ENCODE measurements around the gene TPM4. TPM values are rescaled to one million over a fixed set of nuclear protein-coding genes. Genes with fewer than 3 reads are reported as not detected.

Gene TPM4
- polyA plus RNA-seq, 3 donors, result 144 to 170 (median 146) TPM

DNA sequence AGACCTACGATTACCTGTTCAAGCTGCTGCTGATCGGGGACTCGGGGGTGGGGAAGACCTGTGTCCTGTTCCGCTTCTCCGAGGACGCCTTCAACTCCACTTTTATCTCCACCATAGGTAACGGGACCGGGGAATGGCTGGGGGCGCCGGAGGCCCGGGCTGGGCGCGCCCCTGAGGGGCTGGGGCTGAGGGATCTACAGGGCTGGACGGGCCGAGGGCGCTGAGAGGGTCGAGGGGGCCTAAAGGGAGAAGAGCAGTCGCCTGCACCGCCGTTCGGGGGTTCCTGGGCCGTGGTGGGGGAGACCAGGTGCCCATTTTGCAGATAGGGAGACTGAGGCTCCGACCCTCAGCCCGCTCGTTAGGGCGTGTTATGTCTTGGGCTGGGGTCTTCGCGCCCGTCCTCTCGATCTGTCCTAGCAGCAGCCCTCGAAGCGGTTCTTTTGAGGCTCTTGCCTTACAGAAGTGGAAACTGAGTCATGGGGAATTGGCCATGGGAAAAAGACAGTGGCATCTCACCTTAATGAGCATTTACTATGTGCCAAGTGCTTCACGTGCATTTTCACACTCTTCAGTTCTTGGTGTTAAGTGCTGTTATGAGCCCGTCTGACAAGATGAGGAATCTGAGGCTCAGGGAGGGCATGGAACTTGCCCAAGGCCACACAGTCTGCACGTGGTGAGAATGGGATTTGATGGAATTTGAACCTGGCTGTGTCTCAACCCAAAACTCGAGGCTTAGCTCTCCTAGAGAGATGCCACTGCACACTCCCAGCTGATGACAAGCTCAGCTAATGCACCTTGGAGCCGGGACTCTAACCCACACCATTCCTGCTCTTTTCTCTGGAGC is 35.8 kb downstream of the TPM4 start:
- Histone ChIP-seq H3K9me3 (replicated peaks in 1 of 2; ENCODE audit: control insufficient read depth in 1 of 2, insufficient read depth in 1 of 2, low read length in 2 of 2) (no peaks in the 10 kb centered on the region), H4K20me1 (ENCODE audit: insufficient read depth, low read length) (peaks cover 4% of the 10 kb centered on the region), H3K27ac (ENCODE audit: low read depth in 1 of 2, low read length in 2 of 2) (peak overlapping the region; percentile 74 to 96), H3K27me3 (ENCODE audit: control insufficient read depth in 2 of 2, insufficient read depth in 2 of 2, low read length in 2 of 2) (no peaks in the 10 kb centered on the region), H3K4me3 (replicated peaks in 1 of 3; ENCODE audit: low read depth in 2 of 3, low read length in 3 of 3) (peak overlapping the region; percentile 75 to 96 (median 94)), H3K9ac (ENCODE audit: insufficient read depth, low read length, poor library complexity, severe bottlenecking) (peak overlapping the region; percentile 96), H3K4me2 (replicated peaks; ENCODE audit: extremely low read depth, low read length, poor library complexity, severe bottlenecking) (peak overlapping the region; percentile 94), H3K4me1 (ENCODE audit: control insufficient read depth in 1 of 2, insufficient read depth in 2 of 2, low read length in 2 of 2) (peaks cover 56 to 58% of the 10 kb centered on the region in 2 donors), H2AFZ (ENCODE audit: insufficient read depth, low read depth, low read length, poor library complexity, severe bottlenecking) (peak overlapping the region; percentile 80), H3K36me3 (replicated peaks in 1 of 2; ENCODE audit: control insufficient read depth in 1 of 2, insufficient read depth in 2 of 2, low read length in 2 of 2) (peaks cover 16 to 19% of the 10 kb centered on the region in 2 donors), H3K79me2 (ENCODE audit: insufficient read depth, low read length) (peaks cover 55% of the 10 kb centered on the region)
- intact Hi-C loops (cut with micrococcal nuclease), result loop anchor here (2.0 to 5.0 kb wide), 5 partner anchors 35 to 73 kb away; partner anchors contain the start of genes TPM4 (in 2 of the 2) and FAM32A (in 1 of the 2)
- Mint-ChIP-seq H3K4me1 (peaks cover 40% of the 10 kb centered on the region), H3K9me3 (peaks cover 0 to 3% (median 0%) of the 10 kb centered on the region in 7 donors), H3K27ac (peak overlapping the region; percentile 94 to 99 (median 98)), H3K4me3 (peak overlapping the region; percentile 94 to 98), H3K27me3 (ENCODE audit: low read depth in 3 of 3) (peaks cover 0 to 2% (median 0%) of the 10 kb centered on the region in 3 donors), H3K36me3 (peaks cover 8 to 29% of the 10 kb centered on the region in 2 donors)
- TF ChIP-seq, protein P1, sequence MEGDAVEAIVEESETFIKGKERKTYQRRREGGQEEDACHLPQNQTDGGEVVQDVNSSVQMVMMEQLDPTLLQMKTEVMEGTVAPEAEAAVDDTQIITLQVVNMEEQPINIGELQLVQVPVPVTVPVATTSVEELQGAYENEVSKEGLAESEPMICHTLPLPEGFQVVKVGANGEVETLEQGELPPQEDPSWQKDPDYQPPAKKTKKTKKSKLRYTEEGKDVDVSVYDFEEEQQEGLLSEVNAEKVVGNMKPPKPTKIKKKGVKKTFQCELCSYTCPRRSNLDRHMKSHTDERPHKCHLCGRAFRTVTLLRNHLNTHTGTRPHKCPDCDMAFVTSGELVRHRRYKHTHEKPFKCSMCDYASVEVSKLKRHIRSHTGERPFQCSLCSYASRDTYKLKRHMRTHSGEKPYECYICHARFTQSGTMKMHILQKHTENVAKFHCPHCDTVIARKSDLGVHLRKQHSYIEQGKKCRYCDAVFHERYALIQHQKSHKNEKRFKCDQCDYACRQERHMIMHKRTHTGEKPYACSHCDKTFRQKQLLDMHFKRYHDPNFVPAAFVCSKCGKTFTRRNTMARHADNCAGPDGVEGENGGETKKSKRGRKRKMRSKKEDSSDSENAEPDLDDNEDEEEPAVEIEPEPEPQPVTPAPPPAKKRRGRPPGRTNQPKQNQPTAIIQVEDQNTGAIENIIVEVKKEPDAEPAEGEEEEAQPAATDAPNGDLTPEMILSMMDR (IDR thresholded peaks at IDR 0.05), result no peak
- DNase-seq, result peak in 1 of 3 donors; percentile 27
- WGBS (ENCODE audit: insufficient coverage), result 1% methylated on average over 27 of the region's 37 CpGs

DNA sequence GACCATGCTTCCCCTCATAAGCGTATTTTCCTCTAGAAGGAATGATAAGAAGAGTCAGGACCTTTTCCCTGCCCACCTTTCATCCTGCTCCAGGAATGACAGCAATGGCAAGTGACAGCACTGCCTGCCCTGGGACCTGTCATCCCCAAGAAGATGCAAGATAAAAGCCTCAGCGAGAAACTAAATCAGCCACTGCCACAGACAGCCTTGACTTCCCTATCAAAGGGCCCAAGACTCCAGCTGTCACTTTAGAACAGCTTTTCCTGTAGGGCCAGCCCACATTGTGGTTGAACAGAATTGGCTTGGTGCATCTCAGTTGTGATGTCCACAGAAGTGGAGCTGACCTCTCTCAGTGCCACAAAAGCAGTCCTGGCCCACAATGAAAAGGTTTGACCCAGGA is 36.5 kb downstream of the TPM4 start:
- Histone ChIP-seq H2AFZ (ENCODE audit: insufficient read depth, low read depth, low read length, poor library complexity, severe bottlenecking) (no peak overlapping the region), H3K36me3 (replicated peaks in 1 of 2; ENCODE audit: control insufficient read depth in 1 of 2, insufficient read depth in 2 of 2, low read length in 2 of 2) (peaks cover 16 to 19% of the 10 kb centered on the region in 2 donors), H3K4me1 (ENCODE audit: control insufficient read depth in 1 of 2, insufficient read depth in 2 of 2, low read length in 2 of 2) (peaks cover 62 to 64% of the 10 kb centered on the region in 2 donors), H3K27ac (ENCODE audit: low read depth in 1 of 2, low read length in 2 of 2) (peak overlapping the region; percentile 74 to 96), H3K9ac (ENCODE audit: insufficient read depth, low read length, poor library complexity, severe bottlenecking) (no peak overlapping the region), H3K27me3 (ENCODE audit: control insufficient read depth in 2 of 2, insufficient read depth in 2 of 2, low read length in 2 of 2) (no peaks in the 10 kb centered on the region), H3K4me2 (replicated peaks; ENCODE audit: extremely low read depth, low read length, poor library complexity, severe bottlenecking) (peak overlapping the region; percentile 94), H3K4me3 (replicated peaks in 1 of 3; ENCODE audit: low read depth in 2 of 3, low read length in 3 of 3) (peak overlapping the region; percentile 75 to 96 (median 94)), H3K79me2 (ENCODE audit: insufficient read depth, low read length) (peaks cover 61% of the 10 kb centered on the region), H3K9me3 (replicated peaks in 1 of 2; ENCODE audit: control insufficient read depth in 1 of 2, insufficient read depth in 1 of 2, low read length in 2 of 2) (no peaks in the 10 kb centered on the region), H4K20me1 (ENCODE audit: insufficient read depth, low read length) (peaks cover 4% of the 10 kb centered on the region)
- Mint-ChIP-seq H3K4me1 (peaks cover 47% of the 10 kb centered on the region), H3K27me3 (ENCODE audit: low read depth in 3 of 3) (peaks cover 0 to 2% (median 0%) of the 10 kb centered on the region in 3 donors), H3K36me3 (peaks cover 13 to 32% of the 10 kb centered on the region in 2 donors), H3K4me3 (peak overlapping the region; percentile 94 to 98), H3K9me3 (peaks cover 0 to 3% (median 0%) of the 10 kb centered on the region in 7 donors), H3K27ac (peak overlapping the region; percentile 94 to 99 (median 98))
- intact Hi-C loops (cut with micrococcal nuclease), result loop anchor here (5.0 kb wide), 4 partner anchors 35 to 70 kb away; partner anchors contain the start of gene TPM4 (in 2 of the 2)
- TF ChIP-seq, protein P1 (IDR thresholded peaks at IDR 0.05), result no peak
- no peak for DNase-seq
- 29% methylated on average over 2 of the region's 2 CpGs for WGBS (ENCODE audit: insufficient coverage)

Data from CD14-positive monocyte (primary cell).